Heart right ventricle (tissue), 16 donors: ENCODE results near the gene ZAP70. TPM values are rescaled to one million over a fixed set of nuclear protein-coding genes. Genes with fewer than 3 reads are reported as not detected.

ENCODE experiments used
- ATAC-seq, 8 donors: fragments of 200-7000 bp; cut with Tn5 transposase; one replicate each; pipeline ENCODE4 v1.9.1; 2020; ENCODE audit warnings: mild to moderate bottlenecking in 8 of 8, moderate library complexity in 8 of 8, moderate number of reproducible peaks in 1 of 8
- DNase-seq, 2 donors: peaks; one replicate each; pipeline ENCODE4 v3.0.0-alpha.2; 2020
- H3K27ac ChIP-seq, 10 donors: fragments of 200-600 bp; sonication (generic) in 2 of 10; one replicate each; pipeline versions ENCODE4 v1.5.0 to v1.8.0; 2020 to 2022; ENCODE audit warnings: mild to moderate bottlenecking in 3 of 10
- H3K27me3 ChIP-seq, 7 donors: fragments of 200-600 bp; one replicate each; pipeline ENCODE4 v1.8.0; 2021 to 2022; ENCODE audit warnings: mild to moderate bottlenecking in 2 of 7
- H3K36me3 ChIP-seq, 9 donors: fragments of 200-600 bp; sonication (generic) in 1 of 9; one replicate each; pipeline versions ENCODE4 v1.5.0 to v1.8.0; 2020 to 2022; ENCODE audit warnings: mild to moderate bottlenecking in 2 of 9
- H3K4me1 ChIP-seq, 9 donors: fragments of 200-600 bp; sonication (generic) in 1 of 9; one replicate each; pipeline versions ENCODE4 v1.5.0 to v1.8.0; 2020 to 2022; ENCODE audit warnings: mild to moderate bottlenecking in 4 of 9
- H3K4me3 ChIP-seq, 10 donors: fragments of 200-600 bp; sonication (generic) in 2 of 10; one replicate each; pipeline versions ENCODE4 v1.5.0 to v1.8.0; 2020 to 2022; ENCODE audit warnings: mild to moderate bottlenecking in 7 of 10, moderate library complexity in 2 of 10
- H3K9me3 ChIP-seq, 11 donors: fragments of 200-600 bp in 10 of 11; sonication (generic) in 2 of 11; one replicate each; pipeline versions ENCODE4 v1.5.0 to v1.8.0; 2013 to 2022; ENCODE audit warnings: mild to moderate bottlenecking in 2 of 11, control low read depth in 1 of 11, moderate library complexity in 1 of 11
- WGBS, 2 donors: extraction: QIAGEN DNeasy Blood & Tissue Kit; methylation state at CpG; one replicate each; pipeline ENCODE4 v1.1.7; 2013; ENCODE audit warnings: inconsistent platforms in 1 of 2; 5-methylcytosine and 5-hydroxymethylcytosine counted together
- intact Hi-C, 10 donors: fragments of 100-400 bp; cut with DNase I; formaldehyde crosslinking; loops; one replicate each; pipeline versions ENCODE4 v1.11.1 to v1.14.2; 2022
- polyA plus RNA-seq, 2 donors: library from polyadenylated mRNA; stranded (reverse); fragments of 200-250 nt; gene quantifications; one replicate each; pipeline ENCODE4 v1.2.3, GENCODE V29; 2013
- total RNA-seq, 10 donors: library from RNA; stranded (reverse); fragmentation: NEBNext Ultra II Directional in 3 of 10; extraction: Animal tissue kit (Norgen Biotek cat#: 25700) in 3 of 10; gene quantifications; one replicate each; pipeline versions ENCODE4 v1.2.1 to v1.2.4, GENCODE V29; 2021 to 2023
- TF ChIP-seq, protein P1 (sequence below), 9 donors: fragments of 200-600 bp; sonication (generic) in 2 of 9; IDR thresholded peaks; one replicate each; pipeline versions ENCODE4 v1.5.0 to v1.8.0; 2021 to 2022; ENCODE audit warnings: antibody characterized with exemption in 9 of 9, mild to moderate bottlenecking in 5 of 9, moderate library complexity in 1 of 9
- donor health status: Arrhythmogenic right ventricular cardiomyopathy.
- donor health status: ischemic (EF 13 %, LVEDD 7.1; RV severe dilation, severe dysfunction).
- donor health status: healthy with polysubstance abuse.
- donor health status: DM: no; HTN: yes; CAD: no.
- donor health status: DM: no; HTN: no; CAD: no.
- donor health status: ischemic (EF 25% LVEDD 6.9; RV normal size, moderate dysfunction).
- donor health status: ischemic (EF 25% LVEDD 5.7; RV mildly dilated, moderate dysfunction).
- donor health status: healthy.
- donor health status: DM: yes; HTN: yes; CAD: no.
- donor health status: Ischemic cardiomyopathy.
- donor health status: ischemic (EF 35%, LVEDD 5.7; RV mildly dilated, moderate dysfunction).
- donor health status: nonischemic (EF 11% LVEDD 7.7; RV severe dilation, severe dysfunction).
- donor health status: DM: yes; HTN: yes; CAD: no.
- donor health status: PGD.
- donor health status: ischemic (EF 29% LVEDD 5.4; RV normal size, mild dysfunction).
- donor health status: nonischemic (EF 23%, LVEDD 6.1; RV moderate dilation, normal function).

Gene ZAP70
- total and polyA plus RNA-seq, 12 donors = 0.42 to 8.7 (median 0.67) TPM

DNA sequence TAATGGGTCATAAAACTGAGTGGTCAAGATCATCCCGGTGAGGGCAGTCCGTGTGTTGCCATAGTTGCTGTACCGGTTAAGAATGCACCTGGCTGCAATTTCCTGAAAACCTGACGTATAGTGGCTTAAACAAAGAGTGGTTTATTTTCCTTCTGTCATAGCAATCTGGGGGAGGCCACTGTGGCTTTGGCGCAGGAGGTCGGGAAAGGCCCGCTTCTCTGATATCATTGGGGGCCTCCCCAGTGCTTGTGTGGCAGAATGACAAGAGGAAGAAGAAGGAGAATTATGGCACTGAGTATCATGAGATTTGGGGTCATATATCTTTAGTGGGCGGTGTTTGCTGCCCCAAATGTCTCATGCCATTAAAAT is 39.5 kb upstream of the ZAP70 start:
- Histone ChIP-seq H3K9me3 (no peaks in the 10 kb centered on the region), H3K27ac (no peak overlapping the region), H3K27me3 (no peaks in the 10 kb centered on the region), H3K4me1 (no peaks in the 10 kb centered on the region), H3K4me3 (no peak overlapping the region), H3K36me3 (no peaks in the 10 kb centered on the region)
- ATAC-seq = no peak
- intact Hi-C loops = no loop called here
- TF ChIP-seq, protein P1, sequence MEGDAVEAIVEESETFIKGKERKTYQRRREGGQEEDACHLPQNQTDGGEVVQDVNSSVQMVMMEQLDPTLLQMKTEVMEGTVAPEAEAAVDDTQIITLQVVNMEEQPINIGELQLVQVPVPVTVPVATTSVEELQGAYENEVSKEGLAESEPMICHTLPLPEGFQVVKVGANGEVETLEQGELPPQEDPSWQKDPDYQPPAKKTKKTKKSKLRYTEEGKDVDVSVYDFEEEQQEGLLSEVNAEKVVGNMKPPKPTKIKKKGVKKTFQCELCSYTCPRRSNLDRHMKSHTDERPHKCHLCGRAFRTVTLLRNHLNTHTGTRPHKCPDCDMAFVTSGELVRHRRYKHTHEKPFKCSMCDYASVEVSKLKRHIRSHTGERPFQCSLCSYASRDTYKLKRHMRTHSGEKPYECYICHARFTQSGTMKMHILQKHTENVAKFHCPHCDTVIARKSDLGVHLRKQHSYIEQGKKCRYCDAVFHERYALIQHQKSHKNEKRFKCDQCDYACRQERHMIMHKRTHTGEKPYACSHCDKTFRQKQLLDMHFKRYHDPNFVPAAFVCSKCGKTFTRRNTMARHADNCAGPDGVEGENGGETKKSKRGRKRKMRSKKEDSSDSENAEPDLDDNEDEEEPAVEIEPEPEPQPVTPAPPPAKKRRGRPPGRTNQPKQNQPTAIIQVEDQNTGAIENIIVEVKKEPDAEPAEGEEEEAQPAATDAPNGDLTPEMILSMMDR (IDR thresholded peaks at IDR 0.05) = no peak
- no peak for DNase-seq
- WGBS, 2 donors = 82 to 83% methylated on average over 8 of the region's 8 CpGs

DNA sequence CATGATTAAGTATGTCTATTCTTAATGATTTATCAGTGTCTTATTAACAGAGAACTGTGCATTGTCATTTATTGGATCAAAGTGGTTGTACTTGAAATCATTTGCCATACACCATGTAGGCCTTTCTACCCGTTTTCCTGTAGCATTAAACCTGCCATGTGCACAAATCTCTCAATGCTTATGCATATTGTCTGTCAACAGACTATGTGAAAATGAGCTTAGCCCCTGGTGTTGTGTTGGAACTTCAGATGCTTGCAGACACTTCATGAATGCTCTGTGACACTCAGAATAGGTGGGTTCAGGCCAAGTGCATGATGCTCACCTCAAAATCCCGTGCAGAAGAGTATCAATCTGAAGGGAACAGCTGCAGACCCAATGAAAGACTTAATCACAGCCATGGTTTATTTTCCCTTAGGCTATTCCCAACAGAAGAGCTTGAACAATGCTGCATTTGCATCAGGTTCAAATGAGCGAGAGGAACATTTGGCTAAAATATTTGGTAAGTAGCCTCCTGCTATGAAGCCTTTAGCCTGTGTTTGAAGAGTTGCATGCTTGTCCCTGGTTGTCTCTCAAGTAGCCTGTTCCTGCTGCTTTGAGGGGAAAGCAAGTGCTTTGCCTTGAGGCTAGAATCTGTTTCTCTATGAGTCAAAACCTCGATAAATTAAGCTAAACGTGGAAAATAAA is 37.8 kb upstream of the ZAP70 start:
- ATAC-seq (no peak), DNase-seq (no peak)
- H3K27ac ChIP-seq = no peak overlapping the region
- TF ChIP-seq, protein P1 (IDR thresholded peaks at IDR 0.05) = no peak
- no peak overlapping the region for H3K4me3 ChIP-seq
- H3K27me3 ChIP-seq = no peaks in the 10 kb centered on the region
- WGBS, 2 donors = 87 to 90% methylated on average over 5 of the region's 5 CpGs
- H3K4me1 ChIP-seq = no peaks in the 10 kb centered on the region
- H3K9me3 ChIP-seq = peaks cover 0 to 6% (median 0%) of the 10 kb centered on the region in 11 donors
- no peaks in the 10 kb centered on the region for H3K36me3 ChIP-seq
- intact Hi-C loops = no loop called here

DNA sequence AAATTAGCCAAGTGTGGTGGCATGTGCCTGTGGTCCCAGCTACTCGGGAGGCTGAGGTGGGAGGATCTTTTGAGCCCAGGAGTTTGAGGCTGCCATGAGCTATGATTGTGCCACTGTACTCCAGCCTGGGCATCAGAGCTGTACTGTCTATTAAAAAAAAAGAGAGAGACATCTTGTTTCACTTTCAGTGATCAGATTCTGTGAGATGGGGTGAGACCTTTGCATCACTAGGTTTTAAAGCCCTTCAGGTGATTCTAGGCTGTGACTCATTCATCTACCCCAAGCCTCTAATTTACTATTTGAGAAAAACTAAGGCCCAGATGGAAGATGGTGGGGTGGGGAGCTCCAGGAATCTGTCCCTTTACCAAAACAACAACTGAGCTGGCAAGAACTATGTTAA is 36.8 kb upstream of the ZAP70 start:
- H3K27ac ChIP-seq = no peak overlapping the region
- WGBS, 2 donors = 98 to 100% methylated on average over 1 of the region's 1 CpG
- DNase-seq (no peak), ATAC-seq (no peak)
- no peaks in the 10 kb centered on the region for H3K36me3 ChIP-seq
- H3K27me3 ChIP-seq = no peaks in the 10 kb centered on the region
- H3K4me1 ChIP-seq = no peaks in the 10 kb centered on the region
- TF ChIP-seq, protein P1 (IDR thresholded peaks at IDR 0.05) = no peak
- intact Hi-C loops = no loop called here
- H3K9me3 ChIP-seq = peaks cover 0 to 6% (median 0%) of the 10 kb centered on the region in 11 donors
- H3K4me3 ChIP-seq = no peak overlapping the region

DNA sequence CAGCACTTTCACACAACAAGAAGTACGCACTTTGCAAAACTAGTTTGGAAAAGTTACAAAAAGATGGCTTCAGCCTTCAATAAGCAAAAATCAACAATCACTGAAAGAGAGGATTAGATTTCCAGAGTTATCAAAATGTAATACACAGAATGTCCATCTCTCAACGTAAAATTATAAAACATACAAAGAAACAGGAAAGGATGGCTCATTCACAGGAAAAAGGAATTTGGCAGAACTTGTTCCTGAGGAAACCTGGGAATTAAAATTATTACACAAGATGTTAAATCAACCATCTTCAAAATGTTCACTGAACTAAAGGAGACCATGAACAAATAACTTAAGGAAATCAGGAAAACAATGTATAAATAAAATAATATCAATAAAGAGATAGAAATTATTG is 35.9 kb upstream of the ZAP70 start:
- H3K4me3 ChIP-seq = no peak overlapping the region
- no peaks in the 10 kb centered on the region for H3K36me3 ChIP-seq
- H3K27ac ChIP-seq = no peak overlapping the region
- peaks cover 0 to 6% (median 0%) of the 10 kb centered on the region in 11 donors for H3K9me3 ChIP-seq
- ATAC-seq (no peak), DNase-seq (no peak)
- 75 to 77% methylated on average over 2 of the region's 2 CpGs for WGBS, 2 donors
- intact Hi-C loops = no loop called here
- no peaks in the 10 kb centered on the region for H3K27me3 ChIP-seq
- TF ChIP-seq, protein P1 (IDR thresholded peaks at IDR 0.05) = no peak
- no peaks in the 10 kb centered on the region for H3K4me1 ChIP-seq
